Measurements from ENCODE around the gene FAM209B.
"Not testable (repeated sequence)": the region's sequence is repeated elsewhere in the genome, so short reads cannot be mapped to it uniquely, and the experiment has no call there.

Gene FAM209B

DNA sequence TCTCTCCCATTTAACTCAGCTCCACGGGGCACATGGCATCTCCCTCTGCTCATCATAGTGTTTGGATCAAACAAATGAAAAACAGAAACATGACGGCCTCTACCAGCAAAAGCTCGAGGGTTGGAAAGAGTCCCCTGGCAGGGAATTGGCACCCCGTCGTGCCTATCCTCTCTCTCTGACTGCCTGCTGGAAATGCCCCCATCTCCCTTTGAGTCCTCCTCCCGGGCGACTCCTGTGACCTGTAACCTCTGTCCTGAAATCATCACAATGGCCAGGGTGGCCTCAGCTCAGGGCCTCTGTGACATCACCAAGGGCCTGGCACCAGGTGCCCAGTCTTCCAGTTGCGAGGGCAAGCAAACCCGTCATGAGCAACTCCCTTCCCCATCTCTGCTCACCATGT is at the start of gene FAM209B:
Gene FAM209B, plus strand, starts transcription at position 301 of the 400 bp plus-strand sequence. Its CDS starts 96 bp downstream, at position 397.
- H3K9ac ChIP-seq (ENCODE audit: low read length in 2 of 2); H3K27ac ChIP-seq (ENCODE audit: low read length); H3K4me1 ChIP-seq (ENCODE audit: control insufficient read depth, insufficient read depth, low read length); H3K36me3 ChIP-seq (ENCODE audit: control insufficient read depth in 2 of 2, insufficient read depth in 2 of 2, low read length in 2 of 2); H3K27me3 ChIP-seq (ENCODE audit: control insufficient read depth in 1 of 2, insufficient read depth in 2 of 2, low read length in 2 of 2); H3K9me3 ChIP-seq (ENCODE audit: control insufficient read depth in 2 of 2, low read length in 2 of 2); H3K4me3 ChIP-seq (ENCODE audit: low read length in 2 of 2): not testable (repeated sequence)

DNA sequence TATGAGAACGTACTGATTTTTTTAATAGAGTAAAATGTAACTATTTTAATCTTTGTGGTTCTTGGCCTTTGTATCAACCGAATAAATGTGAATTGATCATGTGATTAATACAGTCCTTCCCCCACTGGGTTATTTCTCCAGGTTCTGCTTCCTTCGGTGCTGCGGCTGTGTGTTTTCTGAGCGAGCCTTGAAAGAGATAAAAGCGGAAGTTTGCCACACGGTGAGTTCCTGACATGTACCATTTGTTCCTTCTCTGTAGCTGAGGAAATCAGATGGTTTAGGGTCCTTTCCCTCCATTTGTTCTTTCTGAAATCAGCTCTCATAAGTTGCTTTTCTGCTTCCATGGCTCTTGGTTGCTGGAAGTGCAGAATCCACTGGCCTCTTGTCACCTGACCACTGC is 49.1 kb upstream of the FAM209B start:
- H3K9me3 ChIP-seq (ENCODE audit: control insufficient read depth in 2 of 2, low read length in 2 of 2), result no peaks in the 10 kb centered on the region
- no peak overlapping the region for H3K9ac ChIP-seq (ENCODE audit: low read length in 2 of 2)
- H3K27ac ChIP-seq (ENCODE audit: low read length), result no peak overlapping the region
- no peaks in the 10 kb centered on the region for H3K4me1 ChIP-seq (ENCODE audit: control insufficient read depth, insufficient read depth, low read length)
- no peaks in the 10 kb centered on the region for H3K27me3 ChIP-seq (ENCODE audit: control insufficient read depth in 1 of 2, insufficient read depth in 2 of 2, low read length in 2 of 2)
- H3K36me3 ChIP-seq (ENCODE audit: control insufficient read depth in 2 of 2, insufficient read depth in 2 of 2, low read length in 2 of 2), result peaks cover 50 to 53% of the 10 kb centered on the region in 2 donors
- H3K4me3 ChIP-seq (ENCODE audit: low read length in 2 of 2), result no peak overlapping the region

- no peaks in the 10 kb centered on the region for H3K27me3 ChIP-seq (ENCODE audit: control insufficient read depth in 1 of 2, insufficient read depth in 2 of 2, low read length in 2 of 2)
- no peak overlapping the region for H3K4me3 ChIP-seq (ENCODE audit: low read length in 2 of 2)
- H3K36me3 ChIP-seq (ENCODE audit: control insufficient read depth in 2 of 2, insufficient read depth in 2 of 2, low read length in 2 of 2), result peaks cover 35 to 51% of the 10 kb centered on the region in 2 donors
- H3K4me1 ChIP-seq (ENCODE audit: control insufficient read depth, insufficient read depth, low read length), result no peaks in the 10 kb centered on the region
- no peaks in the 10 kb centered on the region for H3K9me3 ChIP-seq (ENCODE audit: control insufficient read depth in 2 of 2, low read length in 2 of 2)
- H3K27ac ChIP-seq (ENCODE audit: low read length), result no peak overlapping the region
- no peak overlapping the region for H3K9ac ChIP-seq (ENCODE audit: low read length in 2 of 2)
Measured at GRCh38 chr20:56487216-56487615, 45.8 kb upstream of the FAM209B start.

- Histone ChIP-seq H3K4me3 (ENCODE audit: low read length in 2 of 2) (no peak overlapping the region), H3K27ac (ENCODE audit: low read length) (no peak overlapping the region), H3K9ac (ENCODE audit: low read length in 2 of 2) (no peak overlapping the region), H3K9me3 (ENCODE audit: control insufficient read depth in 2 of 2, low read length in 2 of 2) (no peaks in the 10 kb centered on the region), H3K36me3 (ENCODE audit: control insufficient read depth in 2 of 2, insufficient read depth in 2 of 2, low read length in 2 of 2) (peaks cover 27 to 47% of the 10 kb centered on the region in 2 donors), H3K4me1 (ENCODE audit: control insufficient read depth, insufficient read depth, low read length) (no peaks in the 10 kb centered on the region), H3K27me3 (ENCODE audit: control insufficient read depth in 1 of 2, insufficient read depth in 2 of 2, low read length in 2 of 2) (no peaks in the 10 kb centered on the region)
Measured at GRCh38 chr20:56488566-56488965, 44.5 kb upstream of the FAM209B start.

- H3K27ac ChIP-seq (ENCODE audit: low read length), result no peak overlapping the region
- H3K36me3 ChIP-seq (ENCODE audit: control insufficient read depth in 2 of 2, insufficient read depth in 2 of 2, low read length in 2 of 2), result peaks cover 8 to 10% of the 10 kb centered on the region in 2 donors
- no peak overlapping the region for H3K4me3 ChIP-seq (ENCODE audit: low read length in 2 of 2)
- H3K9ac ChIP-seq (ENCODE audit: low read length in 2 of 2), result no peak overlapping the region
- no peaks in the 10 kb centered on the region for H3K4me1 ChIP-seq (ENCODE audit: control insufficient read depth, insufficient read depth, low read length)
- no peaks in the 10 kb centered on the region for H3K27me3 ChIP-seq (ENCODE audit: control insufficient read depth in 1 of 2, insufficient read depth in 2 of 2, low read length in 2 of 2)
- H3K9me3 ChIP-seq (ENCODE audit: control insufficient read depth in 2 of 2, low read length in 2 of 2), result no peaks in the 10 kb centered on the region
Measured at GRCh38 chr20:56501116-56501515, 31.9 kb upstream of the FAM209B start.

GRCh38 chr20:56503916-56504315 is 29.1 kb upstream of the FAM209B start:
- Histone ChIP-seq H3K27me3 (ENCODE audit: control insufficient read depth in 1 of 2, insufficient read depth in 2 of 2, low read length in 2 of 2) (no peaks in the 10 kb centered on the region), H3K4me1 (ENCODE audit: control insufficient read depth, insufficient read depth, low read length) (no peaks in the 10 kb centered on the region), H3K27ac (ENCODE audit: low read length) (no peak overlapping the region), H3K36me3 (ENCODE audit: control insufficient read depth in 2 of 2, insufficient read depth in 2 of 2, low read length in 2 of 2) (peaks cover 4 to 5% of the 10 kb centered on the region in 2 donors), H3K9ac (ENCODE audit: low read length in 2 of 2) (no peak overlapping the region), H3K9me3 (ENCODE audit: control insufficient read depth in 2 of 2, low read length in 2 of 2) (no peaks in the 10 kb centered on the region), H3K4me3 (ENCODE audit: low read length in 2 of 2) (no peak overlapping the region)

DNA sequence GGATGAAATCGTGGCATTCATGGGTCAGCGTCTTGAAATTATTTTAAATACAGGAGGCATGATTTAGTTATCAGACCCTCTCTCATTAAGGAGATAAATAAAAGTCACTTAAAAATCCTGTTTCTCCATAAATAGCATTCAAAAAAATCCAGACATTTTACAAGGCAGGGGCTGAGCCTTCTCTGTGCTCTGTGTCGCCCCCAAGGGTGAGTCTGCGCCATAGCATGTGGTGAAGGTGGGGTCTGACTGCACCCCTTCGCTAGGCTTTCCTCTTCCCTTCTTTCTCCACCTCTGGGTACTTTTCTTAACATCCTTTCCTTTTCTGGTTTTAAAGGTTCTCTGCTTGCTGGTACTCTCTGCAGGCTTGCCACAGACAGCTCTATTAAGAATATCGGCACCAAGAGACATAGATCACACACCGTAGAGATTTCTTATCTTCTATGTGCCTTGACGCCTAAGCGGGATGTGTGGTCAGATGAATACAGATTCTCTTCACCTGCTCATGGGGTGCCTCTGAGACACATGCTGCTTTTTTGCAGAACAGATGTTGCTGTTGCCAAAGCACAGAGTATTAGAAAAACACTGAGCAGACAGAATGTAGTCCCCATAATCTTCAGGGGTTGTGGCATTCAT is 28.6 kb upstream of the FAM209B start:
- Histone ChIP-seq H3K27ac (ENCODE audit: low read length) (no peak overlapping the region), H3K9me3 (ENCODE audit: control insufficient read depth in 2 of 2, low read length in 2 of 2) (no peaks in the 10 kb centered on the region), H3K36me3 (ENCODE audit: control insufficient read depth in 2 of 2, insufficient read depth in 2 of 2, low read length in 2 of 2) (peaks cover 4 to 5% of the 10 kb centered on the region in 2 donors), H3K9ac (ENCODE audit: low read length in 2 of 2) (no peak overlapping the region), H3K4me1 (ENCODE audit: control insufficient read depth, insufficient read depth, low read length) (no peaks in the 10 kb centered on the region), H3K27me3 (ENCODE audit: control insufficient read depth in 1 of 2, insufficient read depth in 2 of 2, low read length in 2 of 2) (no peaks in the 10 kb centered on the region), H3K4me3 (ENCODE audit: low read length in 2 of 2) (no peak overlapping the region)

DNA sequence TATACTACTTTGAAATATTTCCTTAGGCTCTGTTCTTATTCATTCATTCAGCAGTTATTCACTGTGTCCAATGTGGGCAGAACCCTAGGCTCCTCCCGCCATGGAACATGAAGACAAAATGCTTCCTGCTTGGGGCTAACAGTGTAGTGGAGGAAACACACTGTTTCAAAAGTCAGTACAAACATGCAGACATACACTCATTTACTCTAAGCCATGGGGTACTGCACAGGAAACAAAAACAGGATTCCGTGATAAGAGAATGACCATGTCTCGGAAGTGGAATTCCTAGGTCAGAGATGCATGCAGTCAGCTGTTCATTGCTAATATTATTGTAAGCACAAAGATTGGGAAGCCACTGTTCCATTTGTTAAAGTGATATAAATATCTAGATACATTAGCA is 26.9 kb upstream of the FAM209B start:
- peaks cover 4 to 5% of the 10 kb centered on the region in 2 donors for H3K36me3 ChIP-seq (ENCODE audit: control insufficient read depth in 2 of 2, insufficient read depth in 2 of 2, low read length in 2 of 2)
- no peaks in the 10 kb centered on the region for H3K9me3 ChIP-seq (ENCODE audit: control insufficient read depth in 2 of 2, low read length in 2 of 2)
- H3K4me3 ChIP-seq (ENCODE audit: low read length in 2 of 2), result no peak overlapping the region
- H3K27me3 ChIP-seq (ENCODE audit: control insufficient read depth in 1 of 2, insufficient read depth in 2 of 2, low read length in 2 of 2), result no peaks in the 10 kb centered on the region
- no peak overlapping the region for H3K27ac ChIP-seq (ENCODE audit: low read length)
- no peaks in the 10 kb centered on the region for H3K4me1 ChIP-seq (ENCODE audit: control insufficient read depth, insufficient read depth, low read length)
- no peak overlapping the region for H3K9ac ChIP-seq (ENCODE audit: low read length in 2 of 2)

DNA sequence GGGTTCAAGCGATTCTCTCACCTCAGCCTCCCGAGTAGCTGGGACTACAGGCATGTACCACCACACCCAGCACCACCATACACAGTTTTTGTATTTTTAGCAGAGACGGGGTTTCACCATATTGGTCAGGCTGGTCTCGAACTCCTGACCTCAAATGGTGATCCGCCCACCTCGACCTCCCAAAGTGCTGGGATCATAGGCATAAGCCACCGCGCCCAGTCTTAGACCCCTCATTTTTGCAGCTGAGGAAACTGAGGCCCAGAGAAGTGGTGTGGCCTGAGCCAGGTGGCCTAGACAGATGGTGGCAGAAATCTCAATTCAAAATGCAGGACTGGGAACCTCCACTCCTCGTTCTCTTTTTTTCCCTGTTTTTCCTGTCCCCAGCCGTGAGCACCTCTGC is 21.1 kb upstream of the FAM209B start:
- Histone ChIP-seq H3K4me1 (ENCODE audit: control insufficient read depth, insufficient read depth, low read length) (peaks cover 10% of the 10 kb centered on the region), H3K27me3 (ENCODE audit: control insufficient read depth in 1 of 2, insufficient read depth in 2 of 2, low read length in 2 of 2) (no peaks in the 10 kb centered on the region), H3K36me3 (ENCODE audit: control insufficient read depth in 2 of 2, insufficient read depth in 2 of 2, low read length in 2 of 2) (peaks cover 9 to 22% of the 10 kb centered on the region in 2 donors), H3K4me3 (ENCODE audit: low read length in 2 of 2) (no peak overlapping the region), H3K27ac (ENCODE audit: low read length) (no peak overlapping the region), H3K9ac (ENCODE audit: low read length in 2 of 2) (no peak overlapping the region), H3K9me3 (ENCODE audit: control insufficient read depth in 2 of 2, low read length in 2 of 2) (no peaks in the 10 kb centered on the region)

DNA sequence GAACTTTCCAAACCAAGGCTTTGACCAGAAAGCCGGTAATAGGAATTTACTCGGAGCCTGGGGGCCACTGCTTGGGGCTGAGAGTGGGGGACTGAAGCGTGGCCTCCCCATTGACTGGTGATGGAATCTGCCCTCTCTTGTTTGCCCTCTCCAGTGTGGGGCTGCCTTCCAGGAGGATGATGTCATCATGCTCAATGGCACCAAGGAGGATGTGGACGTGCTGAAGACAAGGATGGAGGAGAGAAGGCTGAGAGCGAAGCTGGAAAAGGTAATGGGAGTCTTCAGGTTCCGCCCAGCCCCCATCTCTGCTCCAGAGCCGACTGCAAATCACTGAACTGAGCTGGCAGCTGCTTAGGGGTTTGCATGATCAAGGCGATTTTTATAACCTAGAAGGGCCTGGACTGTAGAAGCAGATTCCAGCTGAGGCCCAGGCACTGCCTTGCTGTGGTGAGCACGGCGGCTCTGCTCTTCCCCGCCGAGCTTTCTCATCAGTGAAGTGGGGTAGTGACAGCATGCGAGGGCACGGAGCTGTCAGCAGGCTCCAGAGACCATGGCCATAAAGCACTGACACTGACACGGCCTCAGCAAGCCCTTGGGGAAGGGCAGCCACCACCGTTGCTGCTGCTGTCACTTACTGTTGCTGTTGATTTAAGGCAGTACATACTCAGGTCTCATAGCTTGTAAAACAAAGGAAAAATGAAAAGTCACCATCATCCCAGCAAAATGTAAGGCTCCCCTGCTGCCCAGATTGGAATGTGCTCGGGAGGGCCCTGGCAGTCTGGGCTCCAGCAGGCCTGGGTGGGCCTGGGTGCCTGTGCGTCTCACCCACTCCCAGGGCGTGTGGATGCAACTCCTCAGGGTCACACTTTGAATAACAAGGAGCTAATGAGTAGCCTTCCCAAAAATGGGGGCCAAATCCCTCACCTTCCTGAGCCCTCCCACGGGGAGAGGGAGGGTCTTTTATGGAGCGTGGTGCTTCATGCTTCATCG is 19.6 kb upstream of the FAM209B start:
- H3K4me3 ChIP-seq (ENCODE audit: low read length in 2 of 2), result no peak overlapping the region
- H3K27ac ChIP-seq (ENCODE audit: low read length), result peak overlapping the region; percentile 18
- H3K4me1 ChIP-seq (ENCODE audit: control insufficient read depth, insufficient read depth, low read length), result peaks cover 19% of the 10 kb centered on the region
- peaks cover 12 to 33% of the 10 kb centered on the region in 2 donors for H3K36me3 ChIP-seq (ENCODE audit: control insufficient read depth in 2 of 2, insufficient read depth in 2 of 2, low read length in 2 of 2)
- H3K9ac ChIP-seq (ENCODE audit: low read length in 2 of 2), result no peak overlapping the region
- H3K9me3 ChIP-seq (ENCODE audit: control insufficient read depth in 2 of 2, low read length in 2 of 2), result no peaks in the 10 kb centered on the region
- H3K27me3 ChIP-seq (ENCODE audit: control insufficient read depth in 1 of 2, insufficient read depth in 2 of 2, low read length in 2 of 2), result no peaks in the 10 kb centered on the region
